LNCAP (cell line): ENCODE results near the gene STAG2.

ENCODE experiments used
- TF ChIP-seq, protein P1 (sequence below): fragments of 450-650 bp; IDR thresholded peaks from 2 replicates; pipeline ENCODE4 v1.5.1; 2017; ENCODE audit warnings: mild to moderate bottlenecking

Gene STAG2

DNA sequence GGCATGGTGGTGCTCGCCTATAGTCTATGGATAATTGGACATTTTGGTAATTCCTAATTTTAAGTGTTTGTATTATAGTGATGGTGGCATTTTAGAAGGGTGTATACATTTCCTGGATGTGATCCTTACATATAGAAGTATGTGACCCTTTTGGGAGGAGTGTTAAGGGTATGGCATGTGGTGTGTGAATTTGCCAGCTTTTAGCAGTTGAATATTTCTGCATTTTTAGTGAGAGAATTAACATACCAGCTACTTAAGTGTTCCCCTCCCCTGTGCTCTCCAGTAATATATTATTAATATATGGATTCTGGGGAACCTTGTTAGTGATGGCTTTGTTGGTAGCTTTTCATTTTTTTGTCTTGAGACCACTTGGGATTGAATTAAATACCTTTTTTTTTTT is 55.3 kb downstream of the STAG2 start:
- TF ChIP-seq, protein P1, sequence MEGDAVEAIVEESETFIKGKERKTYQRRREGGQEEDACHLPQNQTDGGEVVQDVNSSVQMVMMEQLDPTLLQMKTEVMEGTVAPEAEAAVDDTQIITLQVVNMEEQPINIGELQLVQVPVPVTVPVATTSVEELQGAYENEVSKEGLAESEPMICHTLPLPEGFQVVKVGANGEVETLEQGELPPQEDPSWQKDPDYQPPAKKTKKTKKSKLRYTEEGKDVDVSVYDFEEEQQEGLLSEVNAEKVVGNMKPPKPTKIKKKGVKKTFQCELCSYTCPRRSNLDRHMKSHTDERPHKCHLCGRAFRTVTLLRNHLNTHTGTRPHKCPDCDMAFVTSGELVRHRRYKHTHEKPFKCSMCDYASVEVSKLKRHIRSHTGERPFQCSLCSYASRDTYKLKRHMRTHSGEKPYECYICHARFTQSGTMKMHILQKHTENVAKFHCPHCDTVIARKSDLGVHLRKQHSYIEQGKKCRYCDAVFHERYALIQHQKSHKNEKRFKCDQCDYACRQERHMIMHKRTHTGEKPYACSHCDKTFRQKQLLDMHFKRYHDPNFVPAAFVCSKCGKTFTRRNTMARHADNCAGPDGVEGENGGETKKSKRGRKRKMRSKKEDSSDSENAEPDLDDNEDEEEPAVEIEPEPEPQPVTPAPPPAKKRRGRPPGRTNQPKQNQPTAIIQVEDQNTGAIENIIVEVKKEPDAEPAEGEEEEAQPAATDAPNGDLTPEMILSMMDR: no peak

DNA sequence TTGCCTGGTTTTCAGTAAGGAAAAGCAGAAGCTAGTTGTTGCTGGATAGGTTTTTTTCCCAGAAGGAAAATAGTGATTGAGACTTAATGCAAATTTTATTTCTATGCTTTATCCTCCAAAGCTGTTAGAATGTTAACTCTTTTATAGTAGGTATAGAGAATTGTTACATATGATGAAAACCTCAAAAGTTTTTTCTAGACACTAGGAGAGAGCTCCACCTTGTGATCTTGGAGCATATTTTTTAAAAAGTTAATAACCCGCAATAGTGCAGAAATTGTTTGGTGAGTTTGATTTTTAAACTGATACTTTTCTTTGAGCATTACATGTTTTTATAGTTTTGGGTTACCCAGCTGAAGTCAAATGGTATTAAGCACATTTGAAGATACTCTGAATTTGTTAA is 56.5 kb downstream of the STAG2 start:
- TF ChIP-seq, protein P1: 0 out of 2 replicates have a peak, but pooled peaks have one; percentile 15

DNA sequence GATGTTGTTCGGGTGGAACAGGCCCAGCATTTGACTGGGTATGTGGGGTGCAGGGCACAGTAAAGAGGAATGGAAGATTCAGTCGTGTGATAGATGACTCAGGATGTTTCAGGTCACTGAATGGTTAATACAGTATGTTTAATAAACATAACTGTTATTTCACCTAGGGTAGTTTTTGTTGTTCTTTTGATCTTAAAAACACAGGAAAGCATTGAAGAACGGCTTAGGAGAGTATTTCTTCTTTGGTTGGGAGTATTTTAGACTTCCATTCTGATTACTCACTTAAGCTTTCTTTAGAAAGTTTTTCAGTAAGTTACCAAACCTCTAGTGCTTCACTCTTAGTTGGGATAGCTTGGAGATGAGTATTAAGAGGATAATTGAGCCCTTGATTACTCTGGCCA is 62.3 kb downstream of the STAG2 start:
- TF ChIP-seq, protein P1: no peak

DNA sequence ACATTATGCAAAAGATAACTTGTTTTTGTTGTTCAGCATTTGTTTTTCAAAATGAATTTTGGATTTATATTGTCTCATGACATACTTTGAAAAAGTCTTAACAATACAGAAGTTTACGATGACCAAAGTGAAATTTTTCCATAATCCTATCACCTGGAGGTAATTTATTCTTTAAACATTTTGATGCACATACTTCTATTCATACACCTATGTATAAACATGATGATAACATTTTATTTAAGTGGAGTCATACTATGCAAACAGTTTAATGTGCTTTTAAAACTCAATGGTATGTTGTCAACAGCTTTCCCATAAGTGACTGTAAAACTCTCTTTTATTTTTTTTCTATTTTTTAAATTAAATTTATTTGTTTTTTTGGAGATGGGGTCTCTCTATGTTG is 65.0 kb downstream of the STAG2 start:
- TF ChIP-seq, protein P1: no peak

DNA sequence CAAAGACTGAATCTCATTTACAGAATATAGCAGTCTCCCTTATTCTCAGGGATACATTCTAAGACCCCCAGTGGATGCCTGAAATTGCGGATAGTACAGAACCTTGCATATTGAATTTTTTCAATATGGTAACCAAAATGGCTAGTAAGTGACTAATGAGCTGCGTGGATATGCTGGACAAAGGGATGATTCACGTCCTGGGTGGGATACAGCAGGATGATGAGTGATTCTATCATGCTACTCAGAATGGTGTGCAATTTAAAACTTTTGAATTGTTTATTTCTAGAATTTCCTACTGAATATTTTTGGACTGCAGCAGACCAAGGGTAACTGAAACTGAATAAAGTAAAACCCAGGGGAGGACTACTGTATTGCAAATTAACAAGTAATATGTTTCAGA is 66.7 kb downstream of the STAG2 start:
- TF ChIP-seq, protein P1: no peak

DNA sequence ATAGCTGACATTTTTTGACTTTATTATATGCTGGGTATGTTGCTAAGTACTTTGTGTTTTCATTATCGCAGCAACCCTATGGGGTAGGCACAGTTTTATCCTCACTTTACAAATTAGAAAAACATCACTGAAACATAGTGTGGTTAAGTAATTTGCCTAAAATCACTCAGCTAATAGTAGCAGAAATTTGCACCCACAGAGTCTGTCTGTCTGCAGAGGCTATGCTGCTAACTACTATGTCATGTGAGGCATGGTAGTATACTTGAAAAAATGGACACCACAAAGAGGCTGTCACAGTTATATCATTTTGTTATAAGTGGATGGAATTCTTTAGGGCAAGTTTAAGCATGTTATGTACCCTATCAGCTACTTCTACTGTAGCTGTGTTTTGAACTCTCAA is 69.0 kb downstream of the STAG2 start:
- TF ChIP-seq, protein P1: no peak

DNA sequence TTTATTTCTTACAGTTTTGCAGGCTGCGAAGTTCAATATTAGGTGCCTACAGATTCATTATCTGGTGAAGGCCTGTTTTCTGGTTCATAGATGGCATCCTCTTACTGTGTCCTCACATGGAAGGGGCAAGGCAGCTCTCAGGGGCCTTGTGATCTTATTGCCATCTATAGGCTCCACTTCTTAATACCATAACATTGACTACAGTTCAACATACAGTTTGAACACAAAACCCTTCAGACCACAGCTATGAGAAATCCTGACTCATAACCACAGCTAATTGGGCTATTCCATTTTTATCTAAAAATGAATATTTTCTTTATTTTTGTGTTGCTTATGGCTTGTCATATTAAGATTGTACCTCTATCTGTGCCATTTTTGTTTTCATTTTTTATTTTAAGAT is 72.3 kb downstream of the STAG2 start:
- TF ChIP-seq, protein P1: no peak

DNA sequence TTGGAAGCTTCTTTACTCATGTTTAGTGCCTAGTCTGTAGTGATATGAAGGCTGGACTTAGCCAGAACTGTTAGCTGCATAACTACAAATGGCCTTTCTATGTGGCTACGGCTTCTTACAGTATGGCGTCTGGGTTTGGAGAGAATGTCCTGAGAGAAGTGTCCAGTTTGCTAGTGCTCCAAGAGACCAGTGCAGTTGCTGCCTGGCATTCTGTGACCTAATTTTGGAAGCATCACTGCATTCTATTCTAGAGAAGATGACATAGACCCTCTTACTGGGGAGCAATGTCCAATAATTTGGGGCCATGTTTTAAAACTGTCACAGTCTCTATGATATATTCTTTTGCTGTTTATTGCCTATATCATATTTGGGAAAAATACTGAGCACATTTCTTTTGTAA is 74.2 kb downstream of the STAG2 start:
- TF ChIP-seq, protein P1: no peak
